ENCODE results near the gene PCDHGB5.
A peak's percentile ranks its signal among the peaks of the same experiment; 100 is the strongest.
"Not testable (repeated sequence)": the region's sequence is repeated elsewhere in the genome, so short reads cannot be mapped to it uniquely, and the experiment has no call there.

The PCDHGB5 gene

GRCh38 chr5:141366016-141366896, 31.5 kb upstream of the PCDHGB5 start:
- H3K9me3 ChIP-seq (ENCODE audit: control insufficient read depth, low read length) = peaks cover 26% of the 10 kb centered on the region

GRCh38 chr5:141369994-141370848, 27.5 kb upstream of the PCDHGB5 start, which contains the start of gene PCDHGB3:
TSS of gene PCDHGB3 (plus strand) at chr5:141370242. CDS start at chr5:141370395, 153 bp downstream.
- Histone ChIP-seq H3K36me3 (ENCODE audit: control insufficient read depth, insufficient read depth, low read length) (no peaks in the 10 kb centered on the region), H3K27me3 (ENCODE audit: control insufficient read depth, insufficient read depth, low read length) (peaks cover 37% of the 10 kb centered on the region), H3K4me3 (ENCODE audit: low read length) (no peak within 1 kb of the TSS), H3K9me3 (ENCODE audit: control insufficient read depth, low read length) (peaks cover 25% of the 10 kb centered on the region), H3K4me1 (ENCODE audit: control insufficient read depth, insufficient read depth, low read length) (no peaks in the 10 kb centered on the region), H3K9ac (ENCODE audit: low read length) (no peak within 1 kb of the TSS)

More at GRCh38 chr5:141366016-141366896, 31.5 kb upstream of the PCDHGB5 start:
- Histone ChIP-seq H3K27me3 (ENCODE audit: control insufficient read depth, insufficient read depth, low read length) (peaks cover 44% of the 10 kb centered on the region), H3K36me3 (ENCODE audit: control insufficient read depth, insufficient read depth, low read length) (no peaks in the 10 kb centered on the region), H3K4me1 (ENCODE audit: control insufficient read depth, insufficient read depth, low read length) (no peaks in the 10 kb centered on the region), H3K4me3 (ENCODE audit: low read length) (no peak overlapping the region), H3K9ac (ENCODE audit: low read length) (no peak overlapping the region)

- H3K4me3 ChIP-seq (ENCODE audit: low read length) = no peak overlapping the region
- H3K9me3 ChIP-seq (ENCODE audit: control insufficient read depth, low read length) = peaks cover 18% of the 10 kb centered on the region
These were observed 25.9 kb upstream of the PCDHGB5 start for GRCh38 chr5:141371572-141372475.

GRCh38 chr5:141373673-141374317, 24.0 kb upstream of the PCDHGB5 start, which contains the start of gene PCDHGA6:
TSS of gene PCDHGA6 (plus strand) at chr5:141373891. CDS start at chr5:141374084, 193 bp downstream.
- Histone ChIP-seq H3K36me3 (ENCODE audit: control insufficient read depth, insufficient read depth, low read length) (no peaks in the 10 kb centered on the region), H3K27me3 (ENCODE audit: control insufficient read depth, insufficient read depth, low read length) (peaks cover 24% of the 10 kb centered on the region), H3K9ac (ENCODE audit: low read length) (no peak within 1 kb of the TSS), H3K4me3 (ENCODE audit: low read length) (no peak within 1 kb of the TSS), H3K9me3 (ENCODE audit: control insufficient read depth, low read length) (peaks cover 18% of the 10 kb centered on the region), H3K4me1 (ENCODE audit: control insufficient read depth, insufficient read depth, low read length) (no peaks in the 10 kb centered on the region)

More at GRCh38 chr5:141371572-141372475, 25.9 kb upstream of the PCDHGB5 start:
- Histone ChIP-seq H3K36me3 (ENCODE audit: control insufficient read depth, insufficient read depth, low read length) (no peaks in the 10 kb centered on the region), H3K9ac (ENCODE audit: low read length) (no peak overlapping the region), H3K27me3 (ENCODE audit: control insufficient read depth, insufficient read depth, low read length) (peaks cover 24% of the 10 kb centered on the region), H3K4me1 (ENCODE audit: control insufficient read depth, insufficient read depth, low read length) (no peaks in the 10 kb centered on the region)

- no peaks in the 10 kb centered on the region for H3K4me1 ChIP-seq (ENCODE audit: control insufficient read depth, insufficient read depth, low read length)
- H3K9me3 ChIP-seq (ENCODE audit: control insufficient read depth, low read length) = peaks cover 18% of the 10 kb centered on the region
- H3K4me3 ChIP-seq (ENCODE audit: low read length) = no peak overlapping the region
- peaks cover 24% of the 10 kb centered on the region for H3K27me3 ChIP-seq (ENCODE audit: control insufficient read depth, insufficient read depth, low read length)
- no peaks in the 10 kb centered on the region for H3K36me3 ChIP-seq (ENCODE audit: control insufficient read depth, insufficient read depth, low read length)
- no peak overlapping the region for H3K9ac ChIP-seq (ENCODE audit: low read length)
These were observed 23.1 kb upstream of the PCDHGB5 start for GRCh38 chr5:141374627-141375026.

GRCh38 chr5:141375444-141376155, 22.1 kb upstream of the PCDHGB5 start:
- peaks cover 18% of the 10 kb centered on the region for H3K9me3 ChIP-seq (ENCODE audit: control insufficient read depth, low read length)
- H3K4me3 ChIP-seq (ENCODE audit: low read length) = not testable (repeated sequence)

GRCh38 chr5:141382469-141383294, 15.1 kb upstream of the PCDHGB5 start, which contains the start of gene PCDHGA7:
TSS of gene PCDHGA7 (plus strand) at chr5:141382742. CDS start at chr5:141382900, 158 bp downstream.
- no peaks in the 10 kb centered on the region for H3K4me1 ChIP-seq (ENCODE audit: control insufficient read depth, insufficient read depth, low read length)
- H3K4me3 ChIP-seq (ENCODE audit: low read length) = peak within 1 kb of the TSS; percentile 41
- peaks cover 15% of the 10 kb centered on the region for H3K27me3 ChIP-seq (ENCODE audit: control insufficient read depth, insufficient read depth, low read length)
- H3K9me3 ChIP-seq (ENCODE audit: control insufficient read depth, low read length) = peaks cover 15% of the 10 kb centered on the region
- no peaks in the 10 kb centered on the region for H3K36me3 ChIP-seq (ENCODE audit: control insufficient read depth, insufficient read depth, low read length)
- H3K9ac ChIP-seq (ENCODE audit: low read length) = no peak within 1 kb of the TSS

More at GRCh38 chr5:141375444-141376155, 22.1 kb upstream of the PCDHGB5 start:
- H3K36me3 ChIP-seq (ENCODE audit: control insufficient read depth, insufficient read depth, low read length); H3K9ac ChIP-seq (ENCODE audit: low read length); H3K4me1 ChIP-seq (ENCODE audit: control insufficient read depth, insufficient read depth, low read length): not testable (repeated sequence)
- peaks cover 17% of the 10 kb centered on the region for H3K27me3 ChIP-seq (ENCODE audit: control insufficient read depth, insufficient read depth, low read length)

- H3K36me3 ChIP-seq (ENCODE audit: control insufficient read depth, insufficient read depth, low read length) = no peaks in the 10 kb centered on the region
- peaks cover 17% of the 10 kb centered on the region for H3K27me3 ChIP-seq (ENCODE audit: control insufficient read depth, insufficient read depth, low read length)
- H3K9me3 ChIP-seq (ENCODE audit: control insufficient read depth, low read length) = peaks cover 17% of the 10 kb centered on the region
- no peaks in the 10 kb centered on the region for H3K4me1 ChIP-seq (ENCODE audit: control insufficient read depth, insufficient read depth, low read length)
- H3K9ac ChIP-seq (ENCODE audit: low read length) = no peak overlapping the region
- H3K4me3 ChIP-seq (ENCODE audit: low read length) = no peak overlapping the region
These were observed 14.4 kb upstream of the PCDHGB5 start for GRCh38 chr5:141383345-141383744.

- Histone ChIP-seq H3K9ac (ENCODE audit: low read length) (no peak overlapping the region), H3K27me3 (ENCODE audit: control insufficient read depth, insufficient read depth, low read length) (peaks cover 28% of the 10 kb centered on the region), H3K9me3 (ENCODE audit: control insufficient read depth, low read length) (peaks cover 23% of the 10 kb centered on the region), H3K4me3 (ENCODE audit: low read length) (no peak overlapping the region), H3K36me3 (ENCODE audit: control insufficient read depth, insufficient read depth, low read length) (no peaks in the 10 kb centered on the region), H3K4me1 (ENCODE audit: control insufficient read depth, insufficient read depth, low read length) (no peaks in the 10 kb centered on the region)
These were observed 13.1 kb upstream of the PCDHGB5 start for GRCh38 chr5:141384471-141385267.
